ENCODE results near the gene MAPK12.
"Not testable (repeated sequence)": the region's sequence is repeated elsewhere in the genome, so short reads cannot be mapped to it uniquely, and the experiment has no call there.

MAPK12 gene

DNA sequence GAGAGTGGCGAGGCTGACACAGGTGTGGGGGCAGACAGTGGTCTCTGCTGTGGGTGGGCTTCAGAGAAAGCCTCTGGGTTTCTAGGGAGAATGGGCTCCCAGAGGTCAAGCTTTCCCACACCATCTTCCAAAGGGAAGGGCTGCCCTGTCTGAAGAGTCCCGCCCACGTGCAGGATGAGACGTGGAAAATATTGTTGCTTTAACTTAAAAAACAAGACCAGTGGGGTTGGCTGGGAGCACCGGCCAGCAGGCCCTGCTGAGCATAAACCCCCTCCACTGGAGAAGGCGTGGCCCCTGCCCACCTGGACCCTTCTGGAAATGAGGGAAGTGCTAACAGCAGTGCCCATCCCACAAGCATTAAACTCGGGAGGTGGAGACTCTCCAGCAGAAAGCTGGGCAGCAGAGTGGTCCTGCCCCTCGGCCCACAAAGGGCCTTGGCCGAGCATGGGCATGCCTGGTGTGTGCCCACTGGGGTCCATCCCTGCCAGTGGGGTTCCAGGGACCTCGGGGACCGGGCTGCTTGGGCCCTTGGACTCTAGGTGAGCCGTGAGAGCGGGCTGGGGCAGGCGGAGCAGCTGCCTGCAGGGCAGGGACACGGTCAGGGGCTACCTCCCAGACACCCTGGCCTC lies 45.3 kb downstream of the MAPK12 start:
- no peak for DNase-seq (ENCODE audit: low read depth in 3 of 3)

DNA sequence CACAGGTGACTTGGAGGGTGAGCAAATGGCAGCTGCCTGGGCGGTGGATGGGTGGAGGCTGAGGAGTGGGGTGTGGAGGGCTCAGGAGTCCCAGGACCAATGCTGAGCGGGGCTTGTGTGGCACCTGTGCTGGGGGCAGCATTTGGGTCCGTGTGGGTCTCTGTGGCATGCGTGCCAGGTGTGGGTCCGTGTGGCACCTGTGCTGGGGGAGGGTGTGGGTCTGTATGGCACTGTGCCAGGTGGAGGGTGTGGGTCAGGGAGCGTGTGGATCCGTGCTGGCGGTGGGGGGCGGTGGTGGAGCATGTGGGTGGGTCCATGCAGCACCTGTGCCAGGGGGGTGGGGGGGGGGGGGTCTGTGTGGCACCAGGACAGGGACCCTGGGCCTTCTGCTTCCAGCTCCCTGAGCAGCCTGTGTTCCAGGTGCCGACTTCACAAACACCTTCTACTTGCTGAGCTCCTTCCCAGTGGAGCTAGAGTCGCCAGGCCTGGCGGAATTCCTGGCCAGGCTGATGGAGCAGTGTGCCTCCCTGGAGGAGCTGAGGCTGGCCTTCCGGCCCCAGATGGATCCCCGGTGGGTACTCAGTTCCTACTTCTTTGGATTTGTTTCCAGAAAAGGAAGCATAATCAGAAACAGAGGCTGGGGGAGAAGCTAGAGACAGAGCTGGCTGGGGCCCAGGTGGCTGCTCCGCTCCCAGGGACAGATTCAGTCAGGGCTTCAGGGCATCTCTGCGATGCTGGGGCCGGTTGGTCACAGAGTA lies 46.0 kb downstream of the MAPK12 start:
- no peak for DNase-seq (ENCODE audit: low read depth in 3 of 3)

DNA sequence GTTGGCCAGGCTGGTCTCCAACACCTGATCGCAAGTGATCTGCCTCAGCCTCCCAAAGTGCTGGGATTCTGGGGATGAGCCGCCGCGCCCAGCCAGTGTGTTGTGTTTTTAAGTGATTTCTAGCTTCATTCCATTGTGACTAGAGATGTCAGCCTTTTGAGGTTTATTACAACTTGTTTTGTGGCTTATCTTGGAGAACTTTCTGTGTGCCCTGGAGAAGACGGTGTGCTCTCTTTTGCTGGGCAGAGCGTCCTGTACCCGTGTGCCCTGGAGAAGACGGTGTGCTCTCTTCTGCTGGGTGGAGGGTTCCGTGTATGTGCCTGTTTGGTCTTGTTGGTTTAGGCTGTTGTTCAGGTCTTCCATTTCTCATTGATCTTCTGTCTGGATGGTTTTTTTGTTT lies 48.2 kb downstream of the MAPK12 start:
- DNase-seq (ENCODE audit: low read depth in 3 of 3) = no peak

DNA sequence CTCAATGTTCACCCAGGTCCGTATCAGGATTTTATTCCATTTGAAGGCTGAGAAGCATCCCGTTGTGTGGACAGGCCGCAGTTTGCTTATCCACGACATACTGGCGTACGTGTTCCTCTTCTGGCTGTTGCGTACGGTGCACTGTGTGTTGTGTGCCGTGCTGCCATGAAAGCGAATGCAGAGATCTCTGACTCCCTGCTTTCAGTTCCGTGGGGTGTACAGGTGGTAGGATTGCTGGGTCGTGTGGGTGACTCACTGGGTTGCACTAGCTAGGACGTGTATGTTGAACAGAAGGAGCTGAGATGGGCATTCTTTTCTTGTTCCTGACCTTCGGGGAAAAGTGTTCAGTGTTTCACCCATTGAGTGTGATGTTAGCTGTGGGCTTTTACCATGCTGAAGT lies 50.3 kb downstream of the MAPK12 start:
- no peak for DNase-seq (ENCODE audit: low read depth in 3 of 3)

DNA sequence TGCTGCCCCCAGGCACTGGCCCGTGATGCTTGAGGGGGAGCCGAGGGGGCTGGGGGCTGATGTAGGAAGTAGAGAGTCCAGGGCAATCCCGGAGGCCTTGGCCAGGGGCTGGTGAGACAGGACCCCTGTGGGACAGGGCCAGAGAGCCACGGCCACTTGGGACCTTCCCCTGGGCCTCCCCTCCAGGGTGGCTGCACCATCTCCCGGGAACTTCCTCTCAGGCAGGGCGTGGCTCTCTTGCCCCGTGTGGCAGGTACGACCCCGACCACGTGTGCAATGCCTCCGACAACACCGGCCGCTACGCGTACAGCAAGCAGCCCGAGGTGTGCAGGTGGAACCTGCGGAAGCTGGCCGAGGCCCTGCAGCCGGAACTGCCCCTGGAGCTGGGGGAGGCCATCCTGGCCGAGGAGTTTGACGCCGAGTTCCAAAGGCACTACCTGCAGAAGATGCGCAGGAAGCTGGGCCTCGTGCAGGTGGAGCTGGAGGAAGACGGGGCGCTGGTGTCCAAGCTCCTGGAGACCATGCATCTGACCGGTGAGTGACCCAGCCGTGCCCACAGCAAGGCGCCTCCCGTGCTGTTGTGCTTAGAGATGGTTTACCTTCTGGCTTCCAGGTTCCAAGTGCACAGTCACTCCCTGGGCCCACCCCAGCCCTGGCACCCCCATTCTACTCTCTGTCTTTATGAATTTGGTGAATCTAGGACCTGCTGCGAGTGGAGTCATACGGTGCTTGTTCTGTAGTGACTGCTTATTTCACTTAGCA lies 50.9 kb downstream of the MAPK12 start:
- DNase-seq (ENCODE audit: low read depth in 3 of 3) = no peak

DNA sequence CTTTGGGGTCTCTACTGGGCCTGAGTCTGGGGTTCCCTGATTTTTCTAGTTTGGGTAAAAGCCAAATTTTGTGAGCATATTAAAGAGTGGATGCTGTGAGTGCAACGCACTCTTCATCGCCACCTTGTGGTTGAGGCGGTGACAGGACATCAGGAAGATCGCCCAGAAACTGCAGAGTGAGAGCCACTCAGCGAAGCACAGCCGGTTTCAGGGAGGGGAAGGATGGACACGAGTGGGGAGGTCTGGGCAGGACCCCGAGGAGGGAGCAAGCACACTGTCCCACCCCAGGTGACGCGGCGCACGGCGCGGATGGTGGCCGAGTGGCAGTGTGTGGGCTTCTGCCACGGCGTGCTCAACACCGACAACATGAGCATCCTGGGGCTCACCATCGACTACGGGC lies 51.6 kb downstream of the MAPK12 start:
- peak in 2 of 3 experiments; percentile 37 to 47 for DNase-seq (ENCODE audit: low read depth in 3 of 3)

DNA sequence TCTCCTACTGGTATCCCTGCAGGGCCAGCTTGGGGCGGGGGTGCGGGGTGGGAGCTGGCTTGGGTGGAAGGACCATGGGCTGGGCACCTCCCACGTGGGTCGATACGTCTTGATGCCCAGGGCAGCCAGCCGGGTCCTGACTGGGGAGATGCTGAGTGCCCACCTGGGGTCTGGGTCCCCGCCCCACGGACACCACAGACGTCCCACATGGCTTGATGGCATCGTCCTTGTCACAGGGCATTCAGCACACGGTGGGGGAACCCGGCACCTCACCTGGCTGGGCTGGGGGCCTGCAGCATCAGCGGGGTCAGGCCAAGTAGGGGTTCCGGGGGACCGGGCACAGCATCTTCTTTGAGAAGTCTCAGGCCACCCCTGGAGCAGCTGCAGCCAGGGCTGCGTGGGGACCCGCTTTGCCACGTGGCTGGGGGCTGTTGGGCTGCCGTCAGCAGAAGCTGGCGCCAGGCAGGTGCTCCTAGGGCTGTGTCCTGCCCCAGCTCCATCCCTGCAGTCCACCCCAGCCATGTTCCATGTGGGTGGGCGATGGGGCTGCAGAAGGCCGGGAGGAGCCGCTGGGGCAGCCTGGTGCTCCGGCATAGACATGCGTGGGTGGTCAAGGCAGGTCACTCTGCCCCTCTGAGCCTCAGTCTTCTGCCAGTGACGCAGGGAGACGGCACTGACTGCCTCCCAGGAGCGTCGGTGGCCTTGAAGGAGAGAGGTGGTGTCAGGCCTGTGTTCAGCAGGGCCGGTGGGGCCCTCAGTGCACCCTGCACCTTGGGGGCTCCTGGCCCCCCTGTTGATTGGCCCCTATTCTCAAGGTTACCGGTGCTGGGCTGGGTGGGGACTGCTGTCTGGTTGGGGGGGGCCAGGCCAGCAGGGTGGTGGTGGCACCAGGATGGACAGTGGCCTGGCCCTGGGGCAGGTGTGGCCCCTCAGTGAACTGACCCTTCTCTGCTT lies 52.3 kb downstream of the MAPK12 start:
- no peak for DNase-seq (ENCODE audit: low read depth in 3 of 3)

DNA sequence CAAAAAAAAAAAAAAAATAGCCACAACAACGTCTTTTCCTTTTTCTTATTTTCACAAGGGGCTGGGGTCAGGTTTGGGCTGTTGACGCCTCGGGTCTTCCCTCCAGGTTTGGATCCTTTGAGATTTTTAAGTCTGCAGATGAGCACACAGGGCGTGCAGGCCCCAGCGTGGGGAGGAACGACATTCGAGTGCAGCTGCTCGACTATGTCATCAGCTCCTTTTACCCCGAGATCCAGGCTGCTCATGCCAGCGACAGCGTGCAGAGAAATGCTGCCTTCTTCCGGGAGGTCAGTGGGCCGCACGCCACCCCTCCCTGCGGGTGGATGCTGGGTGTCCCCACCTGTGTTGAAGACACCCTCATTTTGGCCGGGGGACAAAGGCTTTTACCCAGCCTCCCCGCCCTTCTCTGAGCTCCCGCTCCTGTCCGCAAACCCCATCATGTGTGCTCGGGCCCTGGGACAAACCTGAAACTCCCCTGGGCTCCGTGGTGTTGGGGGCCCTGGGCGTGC lies 53.0 kb downstream of the MAPK12 start:
- no peak for DNase-seq (ENCODE audit: low read depth in 3 of 3)

DNA sequence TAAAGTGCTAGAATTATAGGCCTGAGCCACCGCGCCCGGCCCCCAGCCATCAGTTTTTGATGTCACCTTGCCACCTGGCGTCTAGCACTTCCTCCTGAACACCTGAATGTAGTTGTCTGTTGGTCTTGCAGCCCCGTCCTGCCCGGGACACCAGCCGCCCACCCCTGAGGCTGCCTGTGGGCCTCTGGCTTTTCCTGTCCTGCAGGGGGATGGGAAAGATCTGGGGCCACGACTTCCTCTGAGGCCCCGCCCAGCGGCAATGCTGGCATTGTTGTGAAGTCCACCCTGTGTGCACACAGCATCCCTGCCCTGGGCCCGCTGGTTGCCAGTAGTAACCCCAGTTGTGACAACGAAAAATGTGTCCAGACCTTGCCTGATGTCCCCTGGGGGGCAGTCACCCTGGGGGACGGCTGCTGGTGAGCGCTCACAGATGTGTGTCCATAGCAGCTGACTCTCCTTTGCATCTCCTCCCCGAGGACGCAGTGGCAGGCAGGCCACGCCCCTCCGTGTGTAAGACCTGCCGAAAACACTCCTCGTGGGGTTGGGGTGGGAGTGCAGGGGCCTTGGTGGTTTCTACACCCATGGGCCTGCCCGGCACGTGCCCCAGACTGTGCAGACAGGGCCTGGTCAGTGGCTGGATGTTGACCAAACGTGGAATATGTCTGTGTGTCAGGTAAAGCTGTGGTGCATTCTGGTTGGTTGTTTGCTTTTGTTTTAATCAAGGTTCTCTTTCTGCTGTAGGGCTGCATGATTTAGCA lies 53.9 kb downstream of the MAPK12 start:
- no peak for DNase-seq (ENCODE audit: low read depth in 3 of 3)

DNA sequence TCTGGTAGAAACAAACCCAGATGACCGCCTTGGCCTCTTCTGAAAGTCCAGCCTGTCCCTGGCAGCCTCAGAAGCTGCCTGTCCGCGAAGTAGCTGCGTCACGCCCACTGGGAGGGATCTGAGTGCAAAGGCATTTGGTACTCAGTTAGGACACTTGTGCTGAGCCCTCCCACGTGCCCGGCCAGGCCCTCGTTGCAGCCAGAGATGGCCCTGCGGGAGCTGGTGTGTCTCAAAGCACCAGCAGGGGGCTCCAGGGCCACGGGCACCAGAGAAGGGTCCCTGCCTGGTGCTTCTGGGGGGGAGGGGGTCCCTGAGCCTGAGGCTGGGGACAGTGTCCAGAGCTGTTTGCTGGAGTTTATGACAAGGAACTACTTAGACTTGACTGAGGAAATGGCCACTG lies 54.9 kb downstream of the MAPK12 start:
- DNase-seq (ENCODE audit: low read depth in 3 of 3) = no peak

DNA sequence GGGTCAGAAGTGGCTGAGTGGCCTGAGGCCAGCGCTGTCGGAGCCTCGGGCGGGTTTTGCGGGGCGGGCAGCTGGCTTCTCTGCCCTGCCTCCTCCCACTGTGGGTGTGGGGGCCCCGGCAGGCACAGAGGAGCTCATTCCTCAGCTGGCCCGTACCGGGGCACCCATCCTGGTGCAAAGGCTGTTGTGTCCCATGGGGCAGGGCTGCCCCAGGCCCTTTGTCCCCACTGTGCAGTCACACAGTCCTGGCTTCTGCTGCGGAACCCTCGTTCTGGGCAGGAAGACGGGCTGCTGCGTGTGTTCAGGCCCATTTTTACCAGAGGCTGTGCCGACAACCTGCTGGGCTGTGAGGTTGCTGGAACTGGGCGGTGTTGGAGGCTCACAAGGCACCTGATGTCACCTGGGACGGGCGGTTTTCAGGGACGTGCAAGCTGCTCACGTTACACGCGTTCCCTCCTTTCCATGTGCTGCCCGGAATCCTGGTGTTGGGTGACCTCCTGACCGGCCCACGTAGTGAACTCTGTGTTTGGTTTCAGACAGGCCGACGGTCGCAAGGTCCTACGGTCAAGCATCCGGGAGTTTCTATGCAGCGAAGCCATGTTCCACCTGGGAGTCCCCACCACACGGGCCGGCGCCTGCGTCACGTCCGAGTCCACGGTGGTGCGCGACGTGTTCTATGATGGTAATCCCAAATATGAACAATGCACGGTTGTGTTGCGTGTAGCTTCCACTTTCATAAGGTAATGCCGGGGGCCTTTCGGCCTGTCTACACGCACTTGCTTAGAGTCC lies 55.5 kb downstream of the MAPK12 start:
- DNase-seq (ENCODE audit: low read depth in 3 of 3) = no peak

DNA sequence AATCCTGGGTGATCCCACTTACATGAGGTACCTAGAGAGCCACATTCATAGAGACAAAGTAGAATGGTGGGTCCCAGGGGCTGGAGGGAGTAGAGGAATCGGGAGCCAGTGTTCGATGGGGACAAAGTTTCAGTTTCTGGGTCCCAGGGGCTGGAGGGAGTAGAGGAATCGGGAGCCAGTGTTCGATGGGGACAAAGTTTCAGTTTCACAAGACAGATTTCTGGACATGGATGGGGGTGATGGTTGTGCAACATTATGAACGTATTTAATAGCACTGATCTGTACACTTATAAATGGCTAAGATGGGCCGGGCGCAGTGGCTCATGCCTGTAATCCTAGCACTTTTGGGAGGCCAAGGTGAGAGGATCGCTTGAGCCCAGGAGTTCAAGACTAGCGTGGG lies 56.5 kb downstream of the MAPK12 start:
- DNase-seq (ENCODE audit: low read depth in 3 of 3) = not testable (repeated sequence)

DNA sequence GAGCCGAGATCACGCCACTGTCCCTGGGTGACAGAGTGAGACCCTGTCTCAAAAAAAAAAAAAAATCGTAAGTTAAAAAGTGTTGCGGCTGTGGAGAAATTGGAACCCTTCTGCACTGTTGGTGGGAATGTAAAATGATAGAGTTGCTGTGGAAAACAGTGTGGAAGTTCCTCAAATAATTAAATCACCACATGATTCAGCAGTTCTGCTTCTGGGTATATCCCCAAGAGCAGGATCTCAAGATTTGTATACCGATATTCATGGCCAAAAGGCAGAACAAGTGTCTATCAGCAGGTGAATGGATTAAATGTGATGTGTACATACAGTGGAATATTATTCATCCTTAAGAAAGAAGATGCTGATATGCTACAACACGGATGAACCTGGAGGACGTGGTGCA lies 56.9 kb downstream of the MAPK12 start:
- DNase-seq (ENCODE audit: low read depth in 3 of 3) = no peak

DNA sequence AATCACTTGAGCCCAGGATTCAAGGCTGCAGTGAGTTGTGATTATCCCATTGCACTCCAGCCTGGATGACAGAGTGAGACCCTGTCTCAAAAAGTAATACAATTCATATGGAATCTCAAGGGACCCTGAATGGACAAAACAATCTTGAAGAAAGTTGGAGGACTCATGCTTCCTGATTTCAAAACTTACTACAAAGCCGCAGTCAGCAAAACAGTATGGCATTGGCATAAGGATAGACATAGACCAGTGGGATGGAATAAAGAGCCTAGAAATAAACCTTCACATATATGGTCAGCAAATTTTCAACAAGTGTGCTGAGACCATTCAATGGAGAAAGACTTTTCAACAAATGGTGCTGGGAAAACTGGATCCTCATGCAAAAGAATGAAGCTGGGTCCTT lies 58.2 kb downstream of the MAPK12 start:
- DNase-seq (ENCODE audit: low read depth in 3 of 3) = no peak

All from stimulated activated CD4-positive, alpha-beta T cell treated with anti-CD3 and anti-CD28 coated beads, TNF-alpha, amount 100 ng/mL, for 4 hours (primary cell).